Body of pancreas (tissue), 4 donors: Measurements from ENCODE around the gene PGM2.

Experiments used
- CTCF ChIP-seq, 7 experiments: fragments of 450-650 bp in 4 of 7; fragments of 200-600 bp in 3 of 7; sonication (generic) in 3 of 7; IDR thresholded peaks; one replicate each; pipeline ENCODE4 v1.5.1; 2016 to 2019; ENCODE audit warnings: antibody characterized with exemption in 7 of 7
- POLR2A ChIP-seq, 3 donors: fragments of 450-650 bp; IDR thresholded peaks; one replicate each; pipeline ENCODE4 v1.6.1; 2016; ENCODE audit warnings: antibody characterized with exemption in 3 of 3, mild to moderate bottlenecking in 2 of 3

GRCh38 chr4:37797374-37797773, 29.1 kb upstream of the PGM2 start:
- no peak for TF ChIP-seq CTCF (IDR thresholded peaks at IDR 0.05)
- no peak for TF ChIP-seq POLR2A (IDR thresholded peaks at IDR 0.05)
